KMS-11 (cell line): ENCODE data around the gene CEP70.
A peak's percentile ranks its signal among the peaks of the same experiment; 100 is the strongest.
"Not testable (repeated sequence)": the region's sequence is repeated elsewhere in the genome, so short reads cannot be mapped to it uniquely, and the experiment has no call there.

Experiments
- H2AFZ ChIP-seq: fragments of 200-600 bp; sonication (generic); 2 replicates; pipeline ENCODE4 v1.6.1; 2016; ENCODE audit warnings: antibody characterized with exemption, mixed run types, low read depth
- H3K27ac ChIP-seq: fragments of 200-600 bp; sonication (generic); 2 replicates; pipeline ENCODE4 v1.6.1; 2016; ENCODE audit warnings: mild to moderate bottlenecking, mixed run types
- H3K27me3 ChIP-seq: fragments of 200-600 bp; sonication (generic); 2 replicates; pipeline ENCODE4 v1.6.1; 2017; ENCODE audit warnings: mild to moderate bottlenecking, low read depth, mixed run types, moderate library complexity; ENCODE audit not compliant: insufficient read depth
- H3K36me3 ChIP-seq: fragments of 200-600 bp; sonication (generic); 2 replicates; pipeline ENCODE4 v1.6.1; 2017; ENCODE audit warnings: mild to moderate bottlenecking, mixed run types; ENCODE audit not compliant: insufficient read depth
- H3K4me1 ChIP-seq: fragments of 200-600 bp; sonication (generic); 2 replicates; pipeline ENCODE4 v1.6.1; 2016; ENCODE audit warnings: mild to moderate bottlenecking, low read depth, mixed run types; ENCODE audit not compliant: poor library complexity, severe bottlenecking
- H3K4me2 ChIP-seq: fragments of 200-600 bp; sonication (generic); 2 replicates; pipeline ENCODE4 v1.7.0; 2016; ENCODE audit warnings: mild to moderate bottlenecking, mixed run types
- H3K4me3 ChIP-seq: fragments of 200-600 bp; sonication (generic); IDR thresholded peaks from 2 replicates; pipeline ENCODE4 v1.6.1; 2017; ENCODE audit warnings: low read depth, low read length, mixed read lengths; ENCODE audit not compliant: insufficient read depth
- H3K79me2 ChIP-seq: fragments of 200-600 bp; sonication (generic); 2 replicates; pipeline ENCODE4 v1.6.1; 2016; ENCODE audit warnings: low read depth, mixed run types; ENCODE audit not compliant: insufficient read depth
- H3K9ac ChIP-seq: fragments of 200-600 bp; sonication (generic); 2 replicates; pipeline ENCODE4 v1.6.1; 2016; ENCODE audit warnings: mild to moderate bottlenecking, mixed run types
- H4K20me1 ChIP-seq: fragments of 200-600 bp; sonication (generic); 2 replicates; pipeline ENCODE4 v1.6.1; 2016; ENCODE audit warnings: mild to moderate bottlenecking, mixed run types; ENCODE audit not compliant: insufficient read depth
- TF ChIP-seq, protein P1 (sequence below): fragments of 200-600 bp; sonication (generic); conservative IDR thresholded peaks from 2 replicates; pipeline ENCODE4 v1.6.1; 2017; ENCODE audit warnings: low read depth, mild to moderate bottlenecking, antibody characterized with exemption, low read length, moderate library complexity, mixed read lengths

CEP70 gene

DNA sequence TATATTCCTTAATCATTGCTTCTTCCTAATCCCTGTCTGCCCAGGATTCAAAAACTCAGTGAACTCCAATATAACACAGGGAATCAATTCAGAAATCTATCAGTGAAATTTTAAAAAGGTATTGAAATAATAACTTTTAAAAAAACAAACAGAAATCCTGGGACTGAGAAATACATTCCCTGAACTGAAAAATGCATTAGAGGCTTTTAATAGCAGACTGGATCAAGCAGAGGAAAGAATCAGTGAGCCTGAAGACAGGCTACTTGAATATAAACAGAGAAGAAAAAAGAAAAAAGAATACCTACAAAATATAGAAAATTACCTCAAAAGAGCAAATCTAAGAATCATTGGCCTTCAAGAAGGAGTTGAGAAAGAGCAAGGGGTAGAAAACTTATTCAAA is 54.7 kb downstream of the CEP70 start:
- Histone ChIP-seq H4K20me1 (no peaks in the 10 kb centered on the region), H3K9ac (no peak overlapping the region), H3K4me2 (no peak overlapping the region), H3K27ac (no peak overlapping the region), H3K36me3 (no peaks in the 10 kb centered on the region), H3K4me1 (no peaks in the 10 kb centered on the region), H3K79me2 (no peaks in the 10 kb centered on the region), H3K27me3 (no peaks in the 10 kb centered on the region), H2AFZ (no peak overlapping the region), H3K4me3 (no peak overlapping the region)
- TF ChIP-seq, protein P1, sequence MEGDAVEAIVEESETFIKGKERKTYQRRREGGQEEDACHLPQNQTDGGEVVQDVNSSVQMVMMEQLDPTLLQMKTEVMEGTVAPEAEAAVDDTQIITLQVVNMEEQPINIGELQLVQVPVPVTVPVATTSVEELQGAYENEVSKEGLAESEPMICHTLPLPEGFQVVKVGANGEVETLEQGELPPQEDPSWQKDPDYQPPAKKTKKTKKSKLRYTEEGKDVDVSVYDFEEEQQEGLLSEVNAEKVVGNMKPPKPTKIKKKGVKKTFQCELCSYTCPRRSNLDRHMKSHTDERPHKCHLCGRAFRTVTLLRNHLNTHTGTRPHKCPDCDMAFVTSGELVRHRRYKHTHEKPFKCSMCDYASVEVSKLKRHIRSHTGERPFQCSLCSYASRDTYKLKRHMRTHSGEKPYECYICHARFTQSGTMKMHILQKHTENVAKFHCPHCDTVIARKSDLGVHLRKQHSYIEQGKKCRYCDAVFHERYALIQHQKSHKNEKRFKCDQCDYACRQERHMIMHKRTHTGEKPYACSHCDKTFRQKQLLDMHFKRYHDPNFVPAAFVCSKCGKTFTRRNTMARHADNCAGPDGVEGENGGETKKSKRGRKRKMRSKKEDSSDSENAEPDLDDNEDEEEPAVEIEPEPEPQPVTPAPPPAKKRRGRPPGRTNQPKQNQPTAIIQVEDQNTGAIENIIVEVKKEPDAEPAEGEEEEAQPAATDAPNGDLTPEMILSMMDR = no peak

GRCh38 chr3:138521445-138521844 is 72.6 kb downstream of the CEP70 start:
- H3K4me3 ChIP-seq, H3K79me2 ChIP-seq, H3K27ac ChIP-seq, H4K20me1 ChIP-seq, H3K36me3 ChIP-seq, H3K27me3 ChIP-seq, H3K4me1 ChIP-seq, H3K4me2 ChIP-seq, H2AFZ ChIP-seq, H3K9ac ChIP-seq: not testable (repeated sequence)

DNA sequence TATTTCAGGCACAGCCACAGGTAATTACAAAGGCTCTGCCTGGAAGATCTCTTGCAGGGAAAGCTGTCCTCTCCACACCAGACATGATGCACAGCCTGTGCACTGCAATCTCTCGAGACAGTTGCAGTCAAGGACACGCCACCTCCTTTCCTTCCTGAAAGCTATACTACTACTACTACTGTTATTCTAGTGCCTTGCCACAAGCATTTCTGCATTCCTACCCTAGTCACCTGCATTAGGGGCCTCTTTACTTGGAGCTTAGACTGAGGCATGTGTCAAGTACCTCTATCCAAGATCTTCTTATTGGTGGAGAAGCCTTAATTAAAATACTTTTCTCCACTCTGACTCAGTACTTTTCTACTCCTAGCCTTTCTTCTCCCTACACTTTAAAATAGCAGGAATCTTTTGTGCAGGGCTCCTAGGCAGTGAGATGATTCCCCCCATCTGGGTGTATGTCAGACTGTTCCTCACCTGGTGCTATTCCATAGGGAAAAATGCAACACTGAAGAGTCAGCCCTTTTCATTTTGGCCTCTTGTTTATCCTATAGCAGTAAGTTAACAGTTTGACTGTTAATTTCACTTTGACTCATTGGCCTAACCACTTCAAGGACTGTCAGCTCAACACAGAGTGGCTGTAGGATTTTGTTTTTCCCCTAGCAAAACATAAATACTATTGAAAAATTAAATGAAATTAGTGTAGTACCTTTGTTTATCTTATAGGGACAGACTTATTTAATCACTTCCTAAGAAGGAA is 80.8 kb downstream of the CEP70 start:
- no peak overlapping the region for H3K4me3 ChIP-seq
- TF ChIP-seq, protein P1 = no peak
- no peaks in the 10 kb centered on the region for H3K79me2 ChIP-seq
- no peak overlapping the region for H2AFZ ChIP-seq
- H3K9ac ChIP-seq = no peak overlapping the region
- H3K4me2 ChIP-seq = peak overlapping the region; percentile 23
- peaks cover 32% of the 10 kb centered on the region for H3K4me1 ChIP-seq
- H3K27me3 ChIP-seq = no peaks in the 10 kb centered on the region
- H3K27ac ChIP-seq = peak overlapping the region; percentile 11; the same call in 1 of the 2 replicates
- H3K36me3 ChIP-seq = no peaks in the 10 kb centered on the region
- no peaks in the 10 kb centered on the region for H4K20me1 ChIP-seq

DNA sequence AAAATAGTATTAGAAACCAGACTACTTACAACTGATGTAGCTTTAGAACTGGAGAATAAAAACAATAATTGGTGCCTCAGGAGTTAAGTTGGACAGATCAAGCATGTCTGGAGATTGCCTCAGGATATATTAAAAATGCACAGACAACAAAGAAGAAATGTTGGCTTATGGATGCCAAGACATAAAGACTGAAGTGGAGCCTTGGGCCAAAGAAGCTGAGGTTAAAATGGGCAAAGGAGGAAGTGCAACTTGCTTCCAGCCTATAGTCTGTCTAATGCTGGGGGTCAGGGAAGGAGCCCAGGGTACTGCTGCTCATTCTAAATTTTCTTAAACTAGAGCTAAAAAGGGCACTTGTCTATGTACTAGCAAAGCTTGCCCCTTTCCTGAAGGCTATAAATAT is 82.1 kb downstream of the CEP70 start:
- H3K36me3 ChIP-seq = no peaks in the 10 kb centered on the region
- H3K4me1 ChIP-seq = peaks cover 32% of the 10 kb centered on the region
- no peak overlapping the region for H3K9ac ChIP-seq
- no peaks in the 10 kb centered on the region for H3K27me3 ChIP-seq
- TF ChIP-seq, protein P1 = no peak
- no peak overlapping the region for H3K27ac ChIP-seq
- H2AFZ ChIP-seq = no peak overlapping the region
- H3K79me2 ChIP-seq = no peaks in the 10 kb centered on the region
- H4K20me1 ChIP-seq = no peaks in the 10 kb centered on the region
- H3K4me3 ChIP-seq = no peak overlapping the region
- no peak overlapping the region for H3K4me2 ChIP-seq

- Histone ChIP-seq H4K20me1 (no peaks in the 10 kb centered on the region), H3K4me1 (peaks cover 25% of the 10 kb centered on the region), H3K9ac (no peak overlapping the region), H3K27ac (no peak overlapping the region), H3K4me3 (no peak overlapping the region), H3K4me2 (no peak overlapping the region), H3K36me3 (no peaks in the 10 kb centered on the region), H2AFZ (no peak overlapping the region), H3K79me2 (no peaks in the 10 kb centered on the region), H3K27me3 (no peaks in the 10 kb centered on the region)
- TF ChIP-seq, protein P1 = no peak
Observed at GRCh38 chr3:138509586-138509985, 84.5 kb downstream of the CEP70 start.
